Measurements from ENCODE around the gene SLC17A8. TPM values are rescaled to one million over a fixed set of nuclear protein-coding genes. Genes with fewer than 3 reads are reported as not detected.

The SLC17A8 gene
- total RNA-seq, 1 experiment from 2014 or later = not detected

- intact Hi-C loops (cut with micrococcal nuclease; ENCODE audit: unreplicated experiment) (no loop called here), in situ Hi-C loops (cut with HindIII; ENCODE audit: low pct_unique_long_range_greater_than_20kb, low sequenced_read_pairs) (no loop called here)
- no peaks in the 10 kb centered on the region for H3K4me1 ChIP-seq (ENCODE audit: control insufficient read depth, insufficient read depth, low read length)
- ChIA-PET CTCF (interaction anchor here (0.6 kb wide), 1 partner anchor 1304 kb away, joined by 5 read pairs; no protein-coding TSS in a partner anchor), POLR2A (no interaction called here)
- no TSS peak for BruUV-seq (replicated peaks)
- ATAC-seq (no peak), DNase-seq (ENCODE audit: low read depth, low spot score) (no peak)
- H3K27me3 ChIP-seq (ENCODE audit: control insufficient read depth, insufficient read depth, low read length) = no peaks in the 10 kb centered on the region
- no peaks in the 10 kb centered on the region for H3K9me3 ChIP-seq (ENCODE audit: control insufficient read depth, insufficient read depth, low read depth, low read length)
- no peak overlapping the region for H3K27ac ChIP-seq (ENCODE audit: low read length)
- no peak overlapping the region for H3K4me3 ChIP-seq (ENCODE audit: low read depth in 2 of 2, low read length in 2 of 2)
- TF ChIP-seq POLR2AphosphoS5 (IDR thresholded peaks at IDR 0.05; ENCODE audit: low read depth, low read length) (no peak), CTCF (IDR thresholded peaks at IDR 0.05) (no peak), REST (IDR thresholded peaks at IDR 0.05; ENCODE audit: insufficient read depth in 1 of 2, low read depth in 2 of 2, low read length in 1 of 2) (no peak), SIN3A (IDR thresholded peaks at IDR 0.05; ENCODE audit: borderline replicate concordance, insufficient read depth, low read depth, low read length) (no peak), TCF7L2 (IDR thresholded peaks at IDR 0.05; ENCODE audit: low read depth, low read length) (no peak)
- H3K36me3 ChIP-seq (ENCODE audit: control insufficient read depth, insufficient read depth, low read length) = no peaks in the 10 kb centered on the region; the same call in 1 of the 2 replicates
These were observed 99.0 kb downstream of the SLC17A8 start for GRCh38 chr12:100455896-100456295.

GRCh38 chr12:100458191-100458590 lies 101.3 kb downstream of the SLC17A8 start:
- POLR2A ChIA-PET = no interaction called here
- H3K27ac ChIP-seq (ENCODE audit: low read length) = no peak overlapping the region
- no peaks in the 10 kb centered on the region for H3K27me3 ChIP-seq (ENCODE audit: control insufficient read depth, insufficient read depth, low read length)
- no peak overlapping the region for H3K4me3 ChIP-seq (ENCODE audit: low read depth in 2 of 2, low read length in 2 of 2)
- DNase-seq (ENCODE audit: low read depth, low spot score) (no peak), ATAC-seq (no peak)
- no peaks in the 10 kb centered on the region; the same call in 1 of the 2 replicates for H3K36me3 ChIP-seq (ENCODE audit: control insufficient read depth, insufficient read depth, low read length)
- CTCF ChIA-PET = no interaction called here
- in situ Hi-C loops (cut with HindIII; ENCODE audit: low pct_unique_long_range_greater_than_20kb, low sequenced_read_pairs) (no loop called here), intact Hi-C loops (cut with micrococcal nuclease; ENCODE audit: unreplicated experiment) (no loop called here)
- no peaks in the 10 kb centered on the region for H3K9me3 ChIP-seq (ENCODE audit: control insufficient read depth, insufficient read depth, low read depth, low read length)
- no TSS peak for BruUV-seq (replicated peaks)
- no peak for TF ChIP-seq CTCF (IDR thresholded peaks at IDR 0.05)
- TF ChIP-seq REST (IDR thresholded peaks at IDR 0.05; ENCODE audit: insufficient read depth in 1 of 2, low read depth in 2 of 2, low read length in 1 of 2) = no peak
- TF ChIP-seq TCF7L2 (IDR thresholded peaks at IDR 0.05; ENCODE audit: low read depth, low read length) = no peak
- no peak for TF ChIP-seq SIN3A (IDR thresholded peaks at IDR 0.05; ENCODE audit: borderline replicate concordance, insufficient read depth, low read depth, low read length)
- TF ChIP-seq POLR2AphosphoS5 (IDR thresholded peaks at IDR 0.05; ENCODE audit: low read depth, low read length) = no peak
- no peaks in the 10 kb centered on the region for H3K4me1 ChIP-seq (ENCODE audit: control insufficient read depth, insufficient read depth, low read length)
